OCI-LY3 (cell line): Measurements from ENCODE around the gene SSBP4.

ENCODE experiments used
- H2AFZ ChIP-seq: fragments of 200-600, 300-600 bp; shearing (Covaris generic); 2 replicates; pipeline ENCODE4 v1.6.0; 2014; ENCODE audit warnings: antibody characterized with exemption, low read depth, low read length
- H3K27ac ChIP-seq: fragments of 200-600, 300-600 bp; sonication (generic); 2 replicates; pipeline ENCODE4 v1.5.1; 2014; ENCODE audit warnings: mild to moderate bottlenecking, low read length, moderate library complexity, mixed read lengths
- H3K27me3 ChIP-seq: fragments of 200-600, 300-600 bp; sonication (generic); 2 replicates; pipeline ENCODE4 v1.6.1; 2014; ENCODE audit warnings: low read depth, low read length, mixed read lengths
- H3K36me3 ChIP-seq: fragments of 200-600, 300-600 bp; sonication (generic); replicated peaks from 2 replicates; pipeline ENCODE3; 2014; ENCODE audit warnings: low read depth, low read length, mixed read lengths
- H3K4me1 ChIP-seq: fragments of 300-600, 200-600 bp; sonication (generic); 2 replicates; pipeline ENCODE4 v1.6.1; 2014; ENCODE audit warnings: low read length, mixed read lengths
- H3K4me2 ChIP-seq: fragments of 200-600, 300-600 bp; sonication (generic); 2 replicates; pipeline ENCODE4 v1.6.1; 2014; ENCODE audit warnings: low read length, mixed read lengths
- H3K4me3 ChIP-seq: fragments of 300-600, 200-600 bp; sonication (generic); 2 replicates; pipeline ENCODE4 v1.5.1; 2014; ENCODE audit warnings: antibody characterized with exemption, mild to moderate bottlenecking, low read length, moderate library complexity
- H3K79me2 ChIP-seq: fragments of 300-600, 200-600 bp; shearing (Covaris generic); 2 replicates; pipeline ENCODE4 v1.6.1; 2014; ENCODE audit warnings: mild to moderate bottlenecking, low read length, mixed read lengths
- H3K9ac ChIP-seq: fragments of 300-600, 200-600 bp; shearing (Covaris generic); 2 replicates; pipeline ENCODE4 v1.6.0; 2014; ENCODE audit warnings: mild to moderate bottlenecking, low read length, moderate library complexity
- H3K9me3 ChIP-seq: fragments of 200-600, 300-600 bp; shearing (Covaris generic); 2 replicates; pipeline ENCODE4 v1.6.1; 2014; ENCODE audit warnings: low read length, mixed read lengths; ENCODE audit not compliant: insufficient read depth
- H4K20me1 ChIP-seq: fragments of 200-600, 300-600 bp; sonication (generic); 2 replicates; pipeline ENCODE4 v1.6.1; 2016; ENCODE audit warnings: low read length, mixed read lengths; ENCODE audit not compliant: insufficient read depth
- EZH2phosphoT487 ChIP-seq: fragments of 200-600 bp; shearing (Covaris generic); IDR thresholded peaks from 2 replicates; pipeline ENCODE4 v1.6.1; 2018; ENCODE audit warnings: antibody characterized with exemption, mixed run types, low read depth
- TF ChIP-seq, protein P1 (sequence below): fragments of 200-600, 300-600 bp; sonication (generic); IDR thresholded peaks from 2 replicates; pipeline ENCODE4 v1.5.1; 2014; ENCODE audit warnings: antibody characterized with exemption, low read length, low read depth

SSBP4 gene

DNA sequence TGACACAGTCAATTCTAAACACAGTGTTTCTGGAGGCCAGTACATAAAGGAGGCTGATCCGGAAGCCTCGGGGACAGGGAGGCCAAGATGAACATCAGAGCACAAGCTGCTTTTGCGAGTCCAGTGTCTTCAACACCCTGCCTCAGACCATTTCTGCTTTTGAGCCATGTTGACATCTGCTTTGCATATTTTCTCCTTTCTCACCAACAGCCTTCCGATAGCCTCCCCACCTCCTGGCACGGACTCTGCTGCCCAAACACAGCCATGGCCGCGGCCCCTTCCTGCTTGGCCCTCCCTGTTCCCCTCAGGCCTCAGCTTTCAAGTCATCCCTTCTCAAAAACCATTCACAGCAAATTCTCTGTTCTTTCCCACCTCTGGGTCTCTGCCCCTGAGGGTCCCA, 25.4 kb upstream of the SSBP4 start:
- Histone ChIP-seq H3K27me3 (peaks cover 4% of the 10 kb centered on the region; the same call in 1 of the 2 replicates), H3K36me3 (peaks cover 4% of the 10 kb centered on the region), H3K4me2 (no peak overlapping the region), H3K79me2 (no peaks in the 10 kb centered on the region), H3K9ac (no peak overlapping the region), H3K4me3 (no peak overlapping the region), H4K20me1 (no peaks in the 10 kb centered on the region), H2AFZ (no peak overlapping the region), H3K9me3 (no peaks in the 10 kb centered on the region), H3K4me1 (peaks cover 27% of the 10 kb centered on the region), H3K27ac (no peak overlapping the region)
- TF ChIP-seq EZH2phosphoT487, result no peak
- TF ChIP-seq, protein P1, sequence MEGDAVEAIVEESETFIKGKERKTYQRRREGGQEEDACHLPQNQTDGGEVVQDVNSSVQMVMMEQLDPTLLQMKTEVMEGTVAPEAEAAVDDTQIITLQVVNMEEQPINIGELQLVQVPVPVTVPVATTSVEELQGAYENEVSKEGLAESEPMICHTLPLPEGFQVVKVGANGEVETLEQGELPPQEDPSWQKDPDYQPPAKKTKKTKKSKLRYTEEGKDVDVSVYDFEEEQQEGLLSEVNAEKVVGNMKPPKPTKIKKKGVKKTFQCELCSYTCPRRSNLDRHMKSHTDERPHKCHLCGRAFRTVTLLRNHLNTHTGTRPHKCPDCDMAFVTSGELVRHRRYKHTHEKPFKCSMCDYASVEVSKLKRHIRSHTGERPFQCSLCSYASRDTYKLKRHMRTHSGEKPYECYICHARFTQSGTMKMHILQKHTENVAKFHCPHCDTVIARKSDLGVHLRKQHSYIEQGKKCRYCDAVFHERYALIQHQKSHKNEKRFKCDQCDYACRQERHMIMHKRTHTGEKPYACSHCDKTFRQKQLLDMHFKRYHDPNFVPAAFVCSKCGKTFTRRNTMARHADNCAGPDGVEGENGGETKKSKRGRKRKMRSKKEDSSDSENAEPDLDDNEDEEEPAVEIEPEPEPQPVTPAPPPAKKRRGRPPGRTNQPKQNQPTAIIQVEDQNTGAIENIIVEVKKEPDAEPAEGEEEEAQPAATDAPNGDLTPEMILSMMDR, result no peak

DNA sequence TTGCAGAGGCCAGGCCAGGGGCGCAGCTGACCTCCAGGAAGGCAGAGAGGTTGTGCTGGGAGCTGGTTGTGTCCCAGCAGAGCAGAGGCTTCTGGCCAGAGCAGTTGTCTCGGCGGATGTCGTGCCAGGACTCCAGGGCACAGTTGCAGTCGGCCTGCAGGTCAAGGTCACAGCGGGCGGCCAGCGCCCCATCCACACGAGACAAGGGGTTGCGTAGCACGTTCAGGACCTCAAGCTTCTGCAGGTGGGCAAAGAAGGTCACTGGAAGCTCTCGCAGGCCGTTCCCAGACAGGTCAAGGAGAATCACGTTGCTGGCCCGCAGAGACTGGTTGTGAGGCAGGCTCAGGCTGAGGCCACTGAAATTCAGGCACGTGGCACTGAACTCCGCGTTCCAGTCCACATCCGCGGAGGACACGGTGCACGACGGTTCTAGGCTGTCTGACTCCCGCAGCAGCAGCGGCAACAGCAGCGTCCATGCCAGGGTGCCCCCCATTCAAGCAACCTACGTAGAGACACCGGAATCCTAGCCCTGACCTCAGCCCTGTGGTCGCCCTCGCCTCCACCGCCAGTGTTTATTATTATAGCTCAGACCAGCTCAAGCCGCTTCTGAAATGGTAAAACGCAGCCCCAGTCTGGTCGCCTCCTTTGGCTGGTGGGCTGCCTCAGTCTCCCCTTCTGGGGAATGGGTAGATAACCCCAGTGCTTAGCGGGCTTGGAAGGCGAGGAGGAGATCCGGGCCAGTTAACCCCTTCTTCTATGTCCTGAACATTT, 22.5 kb upstream of the SSBP4 start:
- H3K27ac ChIP-seq, result no peak overlapping the region
- H3K4me2 ChIP-seq, result peak overlapping the region; percentile 95
- peak overlapping the region; percentile 82 for H3K4me3 ChIP-seq
- H3K9me3 ChIP-seq, result no peaks in the 10 kb centered on the region
- H3K79me2 ChIP-seq, result no peaks in the 10 kb centered on the region
- no peaks in the 10 kb centered on the region; the same call in 1 of the 2 replicates for H3K27me3 ChIP-seq
- H3K9ac ChIP-seq, result peak overlapping the region; percentile 54
- peaks cover 42% of the 10 kb centered on the region for H3K4me1 ChIP-seq
- TF ChIP-seq EZH2phosphoT487, result no peak
- TF ChIP-seq, protein P1, result no peak
- H3K36me3 ChIP-seq, result no peaks in the 10 kb centered on the region
- no peaks in the 10 kb centered on the region for H4K20me1 ChIP-seq
- H2AFZ ChIP-seq, result no peak overlapping the region

DNA sequence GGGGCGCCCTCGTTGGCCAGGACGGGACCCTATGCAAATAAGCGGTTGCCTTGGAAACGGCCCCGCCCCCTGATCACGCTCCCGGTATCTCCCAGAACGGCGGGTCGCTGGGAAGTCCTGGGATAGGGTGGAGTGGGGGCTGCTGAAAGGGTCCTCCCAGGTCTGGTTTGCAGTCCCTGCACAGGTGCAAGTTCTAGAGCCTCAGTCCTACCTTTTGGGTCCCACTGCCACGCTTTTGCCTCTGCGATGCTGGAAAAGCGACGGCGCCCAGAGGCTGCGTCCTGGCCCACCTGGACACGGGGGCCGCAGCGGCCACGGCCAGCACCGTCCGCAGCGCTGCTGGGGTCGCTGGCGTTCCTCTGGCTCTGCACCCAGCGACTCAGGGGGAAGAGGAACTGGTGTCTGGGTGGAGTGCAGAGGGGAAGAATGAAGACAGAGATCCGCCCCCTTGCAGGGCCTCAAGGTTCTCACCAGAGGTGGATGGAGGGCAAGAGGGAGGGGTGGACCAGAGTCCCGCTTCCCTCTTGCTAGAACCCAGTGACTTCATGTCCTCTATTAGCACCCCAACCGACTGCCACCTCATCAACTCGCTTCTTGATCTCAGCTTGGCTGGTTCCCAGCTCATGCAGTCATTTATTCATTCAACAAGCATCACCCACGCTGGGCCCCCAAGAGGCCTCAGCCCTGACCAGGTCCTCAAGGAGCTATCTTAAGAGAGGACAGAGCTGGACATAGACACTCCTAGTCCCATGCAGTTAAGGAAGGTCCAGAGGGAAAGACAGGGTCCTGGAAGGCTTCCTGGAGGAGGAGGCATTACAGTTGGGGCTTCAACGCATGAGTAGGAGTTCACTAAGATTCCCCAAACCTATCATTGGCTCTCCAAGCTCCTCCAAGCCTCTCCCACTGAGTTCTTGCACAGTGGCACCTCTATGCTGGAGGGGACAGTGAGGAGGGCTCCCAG, 21.7 kb upstream of the SSBP4 start, which contains the start of gene LRRC25:
LRRC25 (minus strand) TSS at position 381 of the 961 bp plus-strand sequence. CDS start 659 bp downstream, outside the sequence.
- no peak for TF ChIP-seq EZH2phosphoT487
- TF ChIP-seq, protein P1, result 0 out of 2 replicates have a peak, but pooled peaks have one; percentile 9
- Histone ChIP-seq H3K27ac (no peak within 1 kb of the TSS), H3K79me2 (no peaks in the 10 kb centered on the region), H3K4me1 (peaks cover 47% of the 10 kb centered on the region), H4K20me1 (no peaks in the 10 kb centered on the region), H3K9ac (peak within 1 kb of the TSS; percentile 54), H3K9me3 (no peaks in the 10 kb centered on the region), H3K36me3 (no peaks in the 10 kb centered on the region), H3K4me3 (peak within 1 kb of the TSS; percentile 82), H2AFZ (peak within 1 kb of the TSS; percentile 10; the same call in 1 of the 2 replicates), H3K27me3 (no peaks in the 10 kb centered on the region; the same call in 1 of the 2 replicates), H3K4me2 (peak within 1 kb of the TSS; percentile 95)
